Naive thymus-derived CD4-positive, alpha-beta T cell (primary cell): Measurements from ENCODE around the gene CLSTN1. TPM values are rescaled to one million over a fixed set of nuclear protein-coding genes. Genes with fewer than 3 reads are reported as not detected.

Experiments used
- ATAC-seq: fragments of 150-1000 bp; cut with Tn5 transposase; 2 replicates; pipeline ENCODE4 v1.10.0; 2021; ENCODE audit warnings: mild to moderate bottlenecking, moderate library complexity
- CTCF ChIA-PET: fragments of 350-600 bp; sonication (Branson Sonifier 250); formaldehyde crosslinking; loops from one replicate; lab custom pipeline; 2021; ENCODE audit warnings: antibody characterized with exemption; lab: Charles Lee
- POLR2A ChIA-PET: fragments of 350-600 bp; sonication (Branson Sonifier 250); formaldehyde crosslinking; loops from one replicate; lab custom pipeline; 2021; ENCODE audit warnings: antibody characterized with exemption, inconsistent platforms; lab: Charles Lee
- DNase-seq, 9 donors: peaks; one replicate each; pipeline versions ENCODE4 v3.0.0 to v3.0.0-alpha.2; 2020 to 2022; ENCODE audit warnings: mixed read lengths in 1 of 9
- H3K27ac ChIP-seq: one replicate; pipeline ENCODE4 v1.7.0; 2013; ENCODE audit warnings: mild to moderate bottlenecking, low read depth, low read length, moderate library complexity
- H3K27me3 ChIP-seq, 2 donors: one replicate each; pipeline ENCODE4 v1.7.0; 2013; ENCODE audit warnings: low read length in 2 of 2, mild to moderate bottlenecking in 2 of 2, moderate library complexity in 2 of 2; ENCODE audit not compliant: control insufficient read depth in 2 of 2, insufficient read depth in 2 of 2
- H3K36me3 ChIP-seq, 3 experiments: 1 replicate in 2 of 3; 2 replicates in 1 of 3; pipeline ENCODE4 v1.7.0; 2013; ENCODE audit warnings: low read length in 3 of 3, mild to moderate bottlenecking in 3 of 3, moderate library complexity in 1 of 3; ENCODE audit not compliant: insufficient read depth in 3 of 3, control insufficient read depth in 2 of 3
- H3K4me1 ChIP-seq, 2 donors: one replicate each; pipeline ENCODE4 v1.7.0; 2013; ENCODE audit warnings: low read length in 2 of 2, mild to moderate bottlenecking in 2 of 2, moderate library complexity in 1 of 2; ENCODE audit not compliant: control insufficient read depth in 2 of 2, insufficient read depth in 2 of 2
- H3K4me3 ChIP-seq: 2 replicates; pipeline ENCODE4 v1.7.0; 2013; ENCODE audit warnings: mild to moderate bottlenecking, low read length
- H3K9me3 ChIP-seq, 3 experiments: 1 replicate in 2 of 3; 2 replicates in 1 of 3; pipeline ENCODE4 v1.7.0; 2013; ENCODE audit warnings: low read length in 3 of 3; ENCODE audit not compliant: control insufficient read depth in 2 of 3
- H3K27ac Mint-ChIP-seq, 9 donors: one replicate each; pipeline ENCODE4 v1.8.0; 2020 to 2022; ENCODE audit warnings: mixed read lengths in 9 of 9, mild to moderate bottlenecking in 8 of 9, moderate library complexity in 5 of 9, inconsistent platforms in 2 of 9
- H3K27me3 Mint-ChIP-seq, 5 donors: one replicate each; pipeline ENCODE4 v1.8.0; 2021 to 2022; ENCODE audit warnings: mixed read lengths in 5 of 5, mild to moderate bottlenecking in 1 of 5
- H3K36me3 Mint-ChIP-seq, 5 donors: one replicate each; pipeline ENCODE4 v1.8.0; 2020 to 2022; ENCODE audit warnings: mixed read lengths in 5 of 5, mild to moderate bottlenecking in 3 of 5, inconsistent platforms in 1 of 5
- H3K4me1 Mint-ChIP-seq, 7 donors: one replicate each; pipeline ENCODE4 v1.8.0; 2020 to 2022; ENCODE audit warnings: mixed read lengths in 7 of 7, mild to moderate bottlenecking in 3 of 7, inconsistent platforms in 1 of 7
- H3K4me3 Mint-ChIP-seq, 10 donors: one replicate each; pipeline ENCODE4 v1.8.0; 2020 to 2022; ENCODE audit warnings: mild to moderate bottlenecking in 10 of 10, mixed read lengths in 10 of 10, moderate library complexity in 6 of 10, inconsistent platforms in 2 of 10
- H3K9me3 Mint-ChIP-seq, 11 donors: one replicate each; pipeline ENCODE4 v1.8.0; 2020 to 2022; ENCODE audit warnings: mixed read lengths in 11 of 11, mild to moderate bottlenecking in 4 of 11, inconsistent platforms in 1 of 11, moderate library complexity in 1 of 11
- intact Hi-C, 2 donors: fragments of 100-400 bp; cut with micrococcal nuclease; formaldehyde crosslinking; loops; one replicate each; pipeline ENCODE4 v1.15.1; 2023
- polyA plus RNA-seq, 2 donors: library from polyadenylated mRNA; unstranded; fragments of 300-500 nt; fragmentation: Illumina TruSeq; gene quantifications; one replicate each; pipeline ENCODE4 v1.2.3, GENCODE V29; 2021
- total RNA-seq, 6 experiments: library from RNA in 5 of 6; stranded (reverse) in 5 of 6; gene quantifications; 1 replicate in 5 of 6; 2 replicates in 1 of 6; pipeline ENCODE4 v1.2.3 and lab custom pipeline; 2021 to 2026

CLSTN1 gene
- total RNA-seq, result 100 to 1,000 TPM in 1 of 5 experiments, 10 to 100 TPM in 4; 68.6 to 116 (median 85.6) TPM
- 10 to 100 TPM; 16.9 to 40.2 TPM for polyA plus RNA-seq
- total RNA-seq (lab: John Stamatoyannopoulos, UW), result 135 reads per million, percentile 89 among the genes with 10 or more reads in this experiment

DNA sequence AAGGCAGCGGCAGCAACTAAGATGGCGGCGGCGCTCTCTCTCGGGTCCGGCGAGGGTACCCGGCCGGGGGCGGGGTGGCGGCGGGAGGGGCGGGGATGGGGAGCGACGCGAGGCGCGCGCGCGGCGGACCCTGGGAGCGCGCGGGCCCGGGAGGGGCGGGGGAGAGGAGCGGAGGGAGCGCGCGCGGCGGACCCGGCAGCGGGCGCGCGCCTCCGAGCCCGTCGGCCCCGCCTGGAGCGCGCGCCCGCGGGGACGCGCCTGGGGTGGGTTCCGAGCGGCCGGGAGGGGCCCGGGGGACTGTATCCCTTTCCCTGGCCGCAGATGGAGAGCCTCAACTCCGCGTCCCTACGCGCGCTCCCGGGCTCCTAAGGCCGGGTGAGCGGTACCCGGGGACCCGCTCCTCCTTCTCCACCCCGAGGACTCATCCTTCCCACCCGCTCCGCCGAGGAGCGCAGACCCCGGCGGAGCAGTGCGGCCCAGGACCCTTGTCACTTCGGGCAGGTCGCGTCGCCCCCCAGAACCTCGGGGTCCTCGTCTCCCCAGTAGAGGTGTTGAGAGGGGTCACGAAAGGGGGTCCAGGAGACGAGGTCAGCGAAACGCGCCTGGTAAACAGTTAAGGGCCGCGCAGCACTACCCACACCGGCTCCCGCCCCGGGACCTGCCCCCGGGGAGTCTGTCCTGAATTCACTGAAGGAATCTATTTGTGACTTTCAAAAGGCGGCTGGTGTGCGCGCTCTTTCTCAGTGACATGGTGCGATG is at the start of gene CLSTN1:
Gene CLSTN1, minus strand, starts transcription at position 23 of the 759 bp plus-strand sequence. CDS start 232 bp downstream, outside the sequence.
- peaks cover 0 to 3% (median 0%) of the 10 kb centered on the region in 3 experiments for H3K36me3 ChIP-seq
- H3K36me3 Mint-ChIP-seq, result peaks cover 0 to 8% (median 0%) of the 10 kb centered on the region in 5 donors
- H3K27me3 Mint-ChIP-seq, result peaks cover 0 to 3% (median 0%) of the 10 kb centered on the region in 5 donors
- POLR2A ChIA-PET, result interaction anchor here (0.6 kb wide), 1 partner anchor 173 kb away, joined by 3 read pairs; the partner anchor contains the start of gene PIK3CD
- no peaks in the 10 kb centered on the region for H3K27me3 ChIP-seq
- peak; percentile 73 to 88 (median 84) for DNase-seq
- peak within 1 kb of the TSS; percentile 68 for H3K27ac ChIP-seq
- intact Hi-C loops, result loop anchor here (1.0 to 10.0 kb wide), 15 partner anchors 23 to 949 kb away; partner anchors contain the start of genes CTNNBIP1 (in 1 of the 2), ENO1 (in 1 of the 2), GPR157 (in 1 of the 2) and TMEM201 (in 1 of the 2)
- peak within 1 kb of the TSS; percentile 82 for H3K4me3 ChIP-seq
- CTCF ChIA-PET, result no interaction called here
- H3K9me3 Mint-ChIP-seq, result peaks cover 0 to 2% (median 0%) of the 10 kb centered on the region in 11 donors
- peak within 1 kb of the TSS; percentile 80 to 97 (median 93) for H3K27ac Mint-ChIP-seq
- ATAC-seq, result peak; percentile 86
- H3K4me1 ChIP-seq, result peaks cover 24 to 34% of the 10 kb centered on the region in 2 donors
- no peaks in the 10 kb centered on the region for H3K9me3 ChIP-seq
- peak within 1 kb of the TSS; percentile 95 to 99 (median 98) for H3K4me3 Mint-ChIP-seq
- H3K4me1 Mint-ChIP-seq, result peaks cover 31 to 52% (median 46%) of the 10 kb centered on the region in 7 donors

DNA sequence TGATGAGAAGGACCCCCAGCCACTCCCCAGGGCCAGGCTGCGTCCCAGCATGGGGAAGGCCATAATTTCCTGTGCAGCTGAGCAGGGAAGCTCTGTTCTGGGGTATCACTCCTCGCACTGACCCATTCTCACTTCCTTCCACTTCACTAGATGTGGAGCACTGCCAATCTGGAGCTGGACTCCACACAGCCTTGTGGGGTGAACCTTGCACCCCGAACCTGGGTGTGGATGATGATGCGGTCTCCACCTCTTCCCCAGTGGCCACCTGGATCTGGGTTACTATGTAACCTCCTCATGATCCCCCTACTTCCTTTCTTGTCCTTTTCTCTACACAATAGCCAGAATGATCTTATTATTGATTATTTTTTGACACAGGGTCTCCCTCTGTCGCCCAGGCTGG is 49.6 kb upstream of the CLSTN1 start:
- no peak overlapping the region for H3K4me3 Mint-ChIP-seq
- Histone ChIP-seq H3K36me3 (peaks cover 0 to 18% (median 0%) of the 10 kb centered on the region in 3 experiments), H3K4me3 (no peak overlapping the region), H3K4me1 (no peaks in the 10 kb centered on the region), H3K27ac (no peak overlapping the region), H3K9me3 (no peaks in the 10 kb centered on the region), H3K27me3 (no peaks in the 10 kb centered on the region)
- peaks cover 0 to 10% (median 0%) of the 10 kb centered on the region in 5 donors for H3K36me3 Mint-ChIP-seq
- ChIA-PET CTCF (interaction anchor here (2.4 to 6.4 kb wide), 3 partner anchors 43 to 556 kb away, joined by 7 to 82 read pairs (median 13); no protein-coding TSS in a partner anchor), POLR2A (interaction anchor here (0.6 kb wide), 1 partner anchor 89 kb away, joined by 3 read pairs; no protein-coding TSS in a partner anchor)
- no peaks in the 10 kb centered on the region for H3K9me3 Mint-ChIP-seq
- DNase-seq, result no peak
- intact Hi-C loops, result no loop called here
- no peaks in the 10 kb centered on the region for H3K27me3 Mint-ChIP-seq
- H3K27ac Mint-ChIP-seq, result no peak overlapping the region
- ATAC-seq, result no peak
- H3K4me1 Mint-ChIP-seq, result peaks cover 6 to 9% (median 7%) of the 10 kb centered on the region in 7 donors

DNA sequence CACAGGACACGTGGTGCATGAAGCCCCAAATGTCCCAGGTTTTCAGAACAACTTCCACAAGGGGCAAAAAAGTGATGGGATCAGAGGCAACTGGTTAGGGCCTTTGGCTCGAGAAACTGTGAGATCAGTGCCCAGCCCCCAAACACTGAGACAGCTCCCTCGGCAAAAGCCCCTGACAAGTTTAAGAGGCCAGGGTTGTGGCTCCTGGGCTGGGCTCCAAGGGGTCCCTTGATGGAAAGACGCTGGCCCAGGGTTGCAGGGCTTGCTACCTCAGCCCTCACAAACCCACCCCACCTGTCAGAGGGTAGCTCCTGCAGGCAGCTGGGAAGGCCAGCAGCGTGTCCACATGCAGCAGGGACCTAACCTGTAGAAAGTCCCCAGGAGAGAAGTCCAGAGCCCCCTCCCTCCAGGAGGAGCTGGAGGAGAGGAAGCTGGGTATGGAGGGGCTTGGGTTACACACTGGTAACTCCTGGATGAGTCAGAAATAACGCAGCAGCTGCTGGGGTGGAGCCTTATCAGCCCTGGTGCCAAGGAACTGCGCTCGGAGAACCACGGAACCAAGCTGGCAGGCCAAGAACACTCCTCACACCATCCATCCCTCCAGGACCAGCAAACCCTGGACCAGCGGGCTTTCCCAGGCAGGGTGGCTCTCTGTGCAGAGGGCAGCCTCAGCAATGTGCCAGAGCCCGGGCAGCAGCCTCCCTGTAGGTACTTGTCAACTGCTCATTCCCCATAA is 48.8 kb upstream of the CLSTN1 start:
- intact Hi-C loops, result no loop called here
- H3K27ac ChIP-seq, result no peak overlapping the region
- no peak overlapping the region for H3K4me3 Mint-ChIP-seq
- ATAC-seq, result no peak
- H3K36me3 ChIP-seq, result peaks cover 0 to 18% (median 0%) of the 10 kb centered on the region in 3 experiments
- H3K27me3 Mint-ChIP-seq, result no peaks in the 10 kb centered on the region
- no peaks in the 10 kb centered on the region for H3K4me1 ChIP-seq
- no peaks in the 10 kb centered on the region for H3K9me3 Mint-ChIP-seq
- DNase-seq, result no peak
- ChIA-PET CTCF (interaction anchor here (0.9 to 6.4 kb wide), 3 partner anchors 87 to 556 kb away, joined by 3 to 82 read pairs (median 13); no protein-coding TSS in a partner anchor), POLR2A (interaction anchor here (0.7 kb wide), 1 partner anchor 220 kb away, joined by 4 read pairs; no protein-coding TSS in a partner anchor)
- H3K36me3 Mint-ChIP-seq, result peaks cover 0 to 10% (median 0%) of the 10 kb centered on the region in 5 donors
- no peaks in the 10 kb centered on the region for H3K9me3 ChIP-seq
- no peak overlapping the region for H3K27ac Mint-ChIP-seq
- peaks cover 6 to 9% (median 7%) of the 10 kb centered on the region in 7 donors for H3K4me1 Mint-ChIP-seq
- no peaks in the 10 kb centered on the region for H3K27me3 ChIP-seq
- no peak overlapping the region for H3K4me3 ChIP-seq

DNA sequence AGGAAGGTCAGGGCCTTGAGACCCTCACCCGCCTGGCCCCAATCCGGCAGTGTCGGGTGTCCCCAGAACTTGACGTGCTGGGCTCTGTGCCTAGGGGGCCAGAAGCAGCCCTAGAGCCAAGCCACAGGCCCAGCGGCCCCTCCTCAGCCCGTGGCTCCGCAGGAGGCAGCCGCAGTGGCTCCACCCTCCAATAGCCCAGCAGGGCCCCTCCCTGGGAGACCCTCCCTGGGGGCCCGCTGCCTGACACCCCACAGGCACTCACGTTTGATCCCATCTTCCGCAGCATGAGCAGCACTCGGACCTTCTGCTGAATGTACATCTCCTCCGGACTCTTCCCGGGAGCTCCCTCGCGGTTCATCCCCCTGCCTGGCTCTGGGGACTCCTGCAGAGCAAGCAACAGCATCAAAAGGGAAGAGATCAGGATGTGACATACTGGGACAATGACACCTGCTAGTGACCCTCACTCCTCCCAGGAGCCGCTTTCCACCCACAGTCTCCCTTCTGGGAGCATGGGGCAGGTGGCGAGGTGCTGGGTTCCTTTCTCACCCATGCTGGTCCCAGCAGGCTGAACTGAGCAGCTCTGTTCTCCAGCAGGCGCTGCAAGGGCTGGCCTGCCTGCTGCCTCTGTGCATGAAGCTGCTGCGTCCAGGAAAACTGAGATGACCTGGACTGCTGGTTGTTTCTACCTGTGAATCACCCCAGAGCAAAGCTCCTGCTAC is 48.1 kb upstream of the CLSTN1 start:
- DNase-seq (no peak), ATAC-seq (no peak)
- no peak overlapping the region for H3K4me3 ChIP-seq
- peaks cover 0 to under 1% (median 0%) of the 10 kb centered on the region in 11 donors for H3K9me3 Mint-ChIP-seq
- H3K9me3 ChIP-seq, result no peaks in the 10 kb centered on the region
- ChIA-PET POLR2A (interaction anchor here (0.7 kb wide), 1 partner anchor 220 kb away, joined by 4 read pairs; no protein-coding TSS in a partner anchor), CTCF (interaction anchor here (0.9 to 6.4 kb wide), 3 partner anchors 86 to 256 kb away, joined by 3 to 82 read pairs (median 21); no protein-coding TSS in a partner anchor)
- intact Hi-C loops, result no loop called here
- no peak overlapping the region for H3K27ac ChIP-seq
- H3K36me3 Mint-ChIP-seq, result peaks cover 0 to 10% (median 0%) of the 10 kb centered on the region in 5 donors
- no peaks in the 10 kb centered on the region for H3K27me3 Mint-ChIP-seq
- no peaks in the 10 kb centered on the region for H3K27me3 ChIP-seq
- H3K4me3 Mint-ChIP-seq, result no peak overlapping the region
- H3K27ac Mint-ChIP-seq, result no peak overlapping the region
- peaks cover 0 to 18% (median 0%) of the 10 kb centered on the region in 3 experiments for H3K36me3 ChIP-seq
- no peaks in the 10 kb centered on the region for H3K4me1 ChIP-seq
- peaks cover 6 to 13% (median 9%) of the 10 kb centered on the region in 7 donors for H3K4me1 Mint-ChIP-seq

DNA sequence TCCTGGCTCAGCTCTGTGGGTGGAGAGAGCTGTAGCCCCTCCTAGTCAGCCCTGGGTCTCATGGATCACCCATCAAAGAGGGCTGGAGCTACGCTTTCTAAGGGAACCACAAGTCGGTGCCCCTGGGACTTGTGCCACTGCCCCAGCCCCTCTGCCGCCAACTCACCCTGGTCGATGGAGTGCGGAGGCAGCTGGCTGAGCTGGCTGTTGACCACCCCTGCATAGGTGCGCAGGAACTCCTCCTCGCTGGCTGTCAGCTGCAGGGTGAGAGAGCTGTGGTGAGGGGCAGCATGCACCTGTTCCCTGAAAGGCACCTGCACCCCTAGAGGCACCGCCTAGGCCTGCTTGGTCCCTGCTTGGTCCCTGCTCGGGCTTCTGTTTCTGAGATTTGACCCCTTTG is 47.3 kb upstream of the CLSTN1 start:
- Mint-ChIP-seq H3K9me3 (peaks cover 0 to 2% (median 0%) of the 10 kb centered on the region in 11 donors), H3K4me3 (no peak overlapping the region), H3K27ac (no peak overlapping the region), H3K4me1 (peaks cover 6 to 16% (median 10%) of the 10 kb centered on the region in 7 donors), H3K36me3 (peaks cover 0 to 10% (median 0%) of the 10 kb centered on the region in 5 donors), H3K27me3 (no peaks in the 10 kb centered on the region)
- Histone ChIP-seq H3K27me3 (no peaks in the 10 kb centered on the region), H3K4me3 (no peak overlapping the region), H3K27ac (no peak overlapping the region), H3K36me3 (peaks cover 0 to 18% (median 0%) of the 10 kb centered on the region in 3 experiments), H3K4me1 (no peaks in the 10 kb centered on the region), H3K9me3 (no peaks in the 10 kb centered on the region)
- intact Hi-C loops, result no loop called here
- DNase-seq, result no peak
- ChIA-PET CTCF (interaction anchor here (0.8 to 6.4 kb wide), 3 partner anchors 79 to 255 kb away, joined by 3 to 82 read pairs (median 21); no protein-coding TSS in a partner anchor), POLR2A (interaction anchor here (0.6 kb wide), 1 partner anchor 218 kb away, joined by 4 read pairs; no protein-coding TSS in a partner anchor)
- no peak for ATAC-seq
